GM19372 (cell line): ENCODE data around the gene TFB1M.
"Not testable (repeated sequence)": the region's sequence is repeated elsewhere in the genome, so short reads cannot be mapped to it uniquely, and the experiment has no call there.

Source experiments
- ATAC-seq: cut with Tn5 transposase; IDR thresholded peaks from one replicate; pipeline ENCODE4 v1.9.1; 2021; ENCODE audit warnings: mild to moderate bottlenecking, low read depth, moderate library complexity; ENCODE audit not compliant: unreplicated experiment

TFB1M gene

DNA sequence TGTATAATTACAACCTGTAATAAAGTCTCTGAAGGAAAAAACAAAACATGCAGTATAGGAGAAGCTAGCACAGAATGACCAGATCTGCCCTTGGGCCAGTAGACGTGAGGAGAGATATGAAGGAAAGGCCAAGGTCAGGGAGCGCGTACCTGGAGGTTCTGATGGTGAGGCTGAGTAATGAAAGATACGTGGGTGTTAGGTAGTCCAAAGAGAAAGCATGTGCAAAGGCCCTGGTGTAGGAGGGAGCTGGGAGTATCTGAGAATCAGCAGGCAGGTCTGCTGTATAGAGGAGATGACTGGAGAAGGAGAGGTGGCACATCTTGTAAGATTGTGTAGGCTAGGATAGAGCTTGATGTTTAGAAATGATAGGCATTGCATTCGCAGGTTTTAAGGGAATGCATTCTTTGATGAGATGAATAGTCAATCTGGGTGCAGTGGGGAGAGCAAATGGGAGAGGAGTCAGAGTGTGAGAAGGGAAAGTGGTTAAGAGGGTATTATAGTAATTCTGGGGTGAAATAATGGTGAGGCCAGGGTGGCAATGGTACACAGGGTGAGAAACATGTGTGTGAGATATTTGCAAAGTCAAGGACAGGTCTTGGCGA lies 15.9 kb upstream of the TFB1M start:
- ATAC-seq = no peak

DNA sequence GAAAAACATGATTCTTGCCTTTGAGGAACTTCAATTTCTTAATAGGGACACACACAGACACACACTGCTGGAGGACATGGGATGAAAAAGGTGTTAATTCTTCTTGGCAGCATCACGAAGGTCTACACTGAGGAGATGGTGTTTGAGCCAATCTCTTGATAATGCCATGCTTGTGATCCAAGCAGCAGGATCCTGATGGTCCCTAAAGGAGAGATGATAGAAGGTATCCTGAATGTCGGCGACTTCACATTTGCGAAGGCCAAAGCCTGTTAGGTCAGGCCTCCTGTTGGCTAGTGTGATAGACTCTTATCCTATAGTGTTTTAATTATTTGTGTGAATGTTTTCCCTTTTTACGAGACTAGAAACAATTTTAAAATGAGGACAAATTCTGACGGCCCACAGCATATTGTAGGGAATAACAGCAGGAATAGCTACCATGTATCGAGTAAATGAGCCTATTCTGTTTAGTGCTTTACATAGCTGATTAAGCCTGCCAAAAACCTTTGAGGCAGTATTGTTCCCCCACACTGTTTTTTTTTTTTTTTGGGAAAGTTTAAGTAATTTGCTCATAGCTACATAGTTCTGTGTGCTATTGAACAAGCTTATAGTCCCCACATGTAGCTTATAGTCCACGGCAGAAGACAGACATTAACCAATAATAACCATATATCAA lies 15.3 kb upstream of the TFB1M start:
- ATAC-seq = no peak

DNA sequence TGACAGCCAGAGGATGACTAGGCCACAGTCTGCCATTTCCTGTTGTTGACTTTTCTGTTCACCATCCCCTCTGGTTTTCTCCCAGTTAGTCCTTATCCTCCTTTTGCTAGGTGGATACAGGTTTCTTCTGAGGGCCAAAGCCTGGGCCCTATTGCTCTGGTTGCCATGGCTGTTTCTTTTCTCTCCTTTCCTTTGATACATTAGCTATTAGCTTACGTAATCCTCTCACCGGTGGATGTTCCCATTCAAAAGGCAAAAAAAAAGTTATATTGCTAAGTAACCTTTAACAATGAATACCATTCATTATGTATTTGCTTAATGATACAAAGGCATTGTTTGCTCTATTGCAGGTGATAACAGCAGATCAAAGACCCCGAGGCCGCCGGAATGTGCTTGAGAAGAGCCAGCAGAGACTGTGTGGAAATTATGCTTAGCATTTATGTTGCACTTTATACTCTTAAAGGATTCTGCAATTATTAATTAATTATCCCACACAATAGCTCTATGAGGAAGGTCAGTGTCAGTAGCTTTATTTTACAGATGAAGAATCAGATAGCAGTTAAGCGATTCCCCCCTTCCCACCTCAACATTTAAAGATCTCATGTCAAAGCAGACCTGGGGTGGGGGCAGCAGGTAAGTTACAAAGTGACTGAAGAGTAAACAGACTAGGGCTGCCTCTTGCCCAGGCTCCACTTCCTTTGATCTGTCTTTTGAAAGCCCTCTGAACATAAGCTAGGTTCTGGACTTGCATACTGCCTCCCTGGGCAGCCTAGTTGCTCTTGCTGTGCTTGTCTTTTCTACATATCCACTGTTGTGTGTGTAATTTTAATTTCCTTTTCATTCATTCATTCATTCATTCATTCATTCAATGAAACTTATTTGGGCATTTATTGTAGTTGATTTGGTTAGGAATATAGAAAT lies 14.5 kb upstream of the TFB1M start:
- ATAC-seq = no peak

DNA sequence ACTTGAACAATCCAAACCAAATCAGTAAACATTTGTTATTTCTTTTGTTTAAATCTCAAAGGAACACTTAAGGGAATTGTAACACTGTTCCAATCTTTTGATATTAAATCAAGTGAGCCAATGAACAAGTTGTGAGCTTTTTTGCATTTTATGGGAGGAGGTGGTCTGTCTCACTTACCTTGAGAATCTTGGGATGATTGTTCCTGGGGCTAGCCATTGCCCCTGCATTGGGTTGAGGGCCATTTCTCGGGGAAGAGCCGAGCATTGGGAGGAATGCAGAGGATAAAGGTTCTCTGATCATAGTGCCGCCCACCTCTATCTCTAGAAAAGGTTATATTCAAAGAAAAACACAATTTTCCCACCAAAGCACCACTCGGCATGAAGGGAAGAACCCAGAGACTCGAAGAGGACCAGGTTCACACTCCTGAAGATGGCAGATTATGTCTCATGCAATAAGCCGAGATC lies 13.8 kb upstream of the TFB1M start:
- no peak for ATAC-seq

DNA sequence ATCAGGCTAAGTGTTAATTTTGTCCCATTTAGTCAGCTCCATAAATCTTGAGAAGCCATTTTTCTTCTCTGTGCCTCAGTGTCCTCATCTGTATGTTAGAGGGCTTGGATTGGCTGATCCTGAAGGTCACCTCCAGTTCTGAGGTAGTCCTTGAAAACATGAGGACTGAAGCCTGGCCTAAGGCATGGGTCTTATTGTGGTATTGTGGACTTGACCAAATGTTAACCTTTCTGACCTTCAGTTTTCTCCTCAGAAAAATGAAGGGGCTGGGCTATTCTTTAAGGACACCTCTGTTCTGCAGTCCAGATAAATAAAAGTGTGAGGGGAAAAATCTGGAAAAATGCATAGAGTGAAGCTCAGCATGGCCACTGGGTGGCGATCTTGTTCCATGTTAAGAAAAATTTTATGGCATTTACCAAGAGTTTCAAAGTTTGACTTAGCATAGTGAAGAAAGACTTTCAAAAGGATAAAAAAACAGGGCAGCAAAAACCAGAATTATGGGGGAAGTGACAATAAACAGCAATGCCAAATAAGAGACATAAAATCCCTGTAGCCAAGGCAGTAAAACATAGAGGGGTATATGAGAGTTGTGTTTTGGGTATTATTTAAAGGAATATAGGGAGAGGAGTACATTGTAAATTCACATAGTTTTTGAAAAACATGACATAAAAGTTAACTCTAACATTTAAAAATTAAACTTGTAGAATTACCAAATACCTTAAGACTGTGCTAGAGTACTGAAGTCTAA lies 13.2 kb upstream of the TFB1M start:
- no peak for ATAC-seq

DNA sequence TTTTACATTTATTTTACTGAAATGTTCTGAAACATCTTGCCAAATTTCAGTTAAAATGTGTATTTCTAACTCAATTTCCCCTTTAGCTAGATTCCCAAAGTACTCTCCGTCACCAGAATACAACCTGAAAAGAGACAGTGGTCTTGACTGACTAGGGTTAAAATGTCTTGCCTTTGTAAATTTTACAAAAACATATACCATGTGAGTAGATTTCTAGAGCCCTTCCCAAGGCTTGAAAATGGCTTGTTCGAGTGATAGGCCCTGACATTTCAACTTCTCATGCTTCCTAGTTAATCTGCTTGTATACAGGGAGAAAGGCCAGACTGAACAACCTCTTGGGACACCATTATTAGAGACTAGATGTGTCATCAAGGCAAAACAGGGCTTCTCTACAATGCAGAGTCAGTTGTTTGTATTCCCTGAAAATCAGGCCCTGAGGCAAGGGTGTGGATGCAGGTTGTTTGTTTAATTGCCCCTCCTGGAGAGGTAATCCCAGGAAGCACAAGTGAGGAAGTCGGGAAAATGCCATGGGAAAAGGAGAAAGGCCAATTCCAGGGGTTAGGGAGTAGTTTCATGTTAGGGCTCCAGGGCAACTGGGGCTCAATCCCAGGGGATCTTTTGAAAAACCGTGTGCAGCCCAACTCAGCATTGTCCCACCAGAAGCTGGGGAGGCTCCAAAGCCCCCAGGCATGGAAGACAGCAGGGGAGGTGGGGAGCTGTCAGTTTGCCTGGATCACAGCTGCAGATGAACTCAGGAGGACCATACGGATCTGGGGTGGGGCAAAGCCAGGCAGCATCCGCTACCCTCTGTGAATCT lies 11.6 kb upstream of the TFB1M start:
- no peak for ATAC-seq

DNA sequence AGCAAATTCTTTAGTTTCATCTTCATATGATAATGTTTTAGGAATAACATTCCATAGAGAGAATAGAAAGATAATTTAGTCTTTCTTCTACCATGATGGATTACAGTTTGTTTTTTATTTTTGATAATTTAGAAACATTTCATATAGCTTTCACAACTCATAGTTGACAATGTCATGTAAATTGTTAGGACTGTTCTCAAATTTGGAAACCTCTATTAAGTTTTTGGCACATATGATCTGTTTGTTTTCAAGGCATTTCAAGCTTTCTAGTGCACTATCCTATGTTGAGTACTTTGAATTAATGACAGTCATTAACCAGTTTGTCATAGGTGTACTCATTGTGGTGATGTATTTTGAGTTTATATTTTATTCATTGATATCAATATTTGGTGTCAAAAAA lies 10.7 kb upstream of the TFB1M start:
- no peak for ATAC-seq

DNA sequence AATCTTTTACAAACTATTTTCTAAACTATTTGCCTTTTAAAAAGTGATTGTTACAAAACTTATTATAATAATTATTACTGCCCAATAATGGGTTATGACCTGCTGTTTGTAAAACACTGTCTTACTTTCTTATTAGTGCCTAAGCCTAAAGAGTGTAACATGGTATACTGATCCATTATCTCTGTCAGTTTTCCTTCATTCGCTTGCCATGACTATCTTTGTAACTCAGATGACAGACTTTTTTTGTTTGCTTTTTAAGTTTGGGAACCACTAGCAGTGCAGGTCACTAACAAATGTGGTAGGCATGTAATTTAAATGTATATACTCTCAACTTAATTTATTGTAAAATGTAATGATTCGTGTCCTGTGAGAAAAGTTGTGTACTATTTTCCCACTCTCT lies 9.9 kb upstream of the TFB1M start:
- ATAC-seq = no peak

DNA sequence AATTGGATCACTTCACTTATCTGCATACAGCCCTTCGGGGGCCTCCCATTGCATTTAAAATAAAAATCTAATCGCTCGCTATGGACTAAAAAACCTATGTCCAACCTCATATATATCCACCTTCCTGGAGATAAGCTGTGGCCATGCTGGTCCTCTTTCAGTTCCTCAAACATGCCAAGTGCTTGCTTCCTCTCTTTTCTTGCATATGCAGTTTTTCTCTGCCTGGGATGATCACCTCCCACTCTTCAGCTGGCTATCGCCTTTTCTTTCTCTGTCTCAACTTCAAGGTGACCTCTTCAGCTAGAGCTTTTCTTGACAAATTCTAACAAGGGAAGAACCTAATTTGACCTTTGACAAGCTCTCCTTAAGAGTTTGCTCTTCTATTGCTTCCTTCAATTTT lies 5.6 kb upstream of the TFB1M start:
- ATAC-seq = no peak

DNA sequence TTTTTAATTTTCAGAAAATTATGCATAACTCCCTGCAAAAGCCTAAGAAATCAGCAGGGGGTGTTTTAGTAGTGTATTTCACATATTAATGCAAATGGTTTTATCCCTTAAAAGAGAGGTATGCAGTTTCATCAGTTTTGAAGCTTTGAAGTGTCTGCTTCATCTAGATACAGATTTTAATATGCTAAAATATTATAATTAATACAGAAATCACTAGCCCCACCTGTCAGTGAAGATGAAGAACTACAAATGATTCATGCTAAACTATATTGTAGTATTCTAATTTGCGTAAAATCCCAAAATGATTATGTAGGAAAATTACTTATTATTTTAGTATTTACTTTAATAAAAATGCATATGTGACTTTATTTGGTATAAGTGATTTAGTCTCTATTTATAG lies 2.9 kb upstream of the TFB1M start:
- no peak for ATAC-seq

DNA sequence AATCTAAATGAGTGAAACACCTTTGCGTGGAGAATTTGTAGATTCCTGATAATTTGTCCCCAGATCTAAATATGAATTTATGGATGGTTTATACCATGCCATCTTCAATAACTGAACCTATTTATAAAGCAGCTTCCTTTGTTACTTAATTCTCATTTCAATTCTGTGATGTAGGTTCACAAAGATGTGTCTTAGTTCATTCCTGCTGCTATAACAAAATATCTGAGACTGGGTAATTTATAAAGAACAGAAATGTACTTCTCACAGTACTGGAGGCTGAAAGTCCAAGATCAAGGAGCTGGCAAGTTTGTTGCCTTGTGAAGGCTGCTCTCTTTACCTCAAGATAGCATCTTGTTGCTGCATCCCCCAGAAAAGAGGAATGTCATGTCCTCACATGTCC lies 2.1 kb upstream of the TFB1M start:
- no peak for ATAC-seq

DNA sequence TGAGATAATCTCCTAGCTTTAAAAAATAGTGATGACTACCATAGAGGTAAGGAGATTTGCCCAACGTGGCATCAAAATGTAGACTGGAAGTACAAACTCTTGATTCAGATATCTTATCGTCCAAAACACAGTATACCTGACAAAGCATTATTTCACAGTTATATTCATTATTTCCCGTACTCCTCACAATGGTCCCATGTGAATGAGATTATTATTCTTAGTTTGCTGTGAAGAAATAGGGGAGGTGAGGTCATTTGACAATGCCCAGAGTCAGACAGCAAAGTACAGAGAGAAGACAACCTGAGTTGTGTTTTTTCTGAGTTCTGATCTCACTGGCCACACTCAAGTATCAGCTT lies 1.2 kb upstream of the TFB1M start:
- ATAC-seq = no peak

DNA sequence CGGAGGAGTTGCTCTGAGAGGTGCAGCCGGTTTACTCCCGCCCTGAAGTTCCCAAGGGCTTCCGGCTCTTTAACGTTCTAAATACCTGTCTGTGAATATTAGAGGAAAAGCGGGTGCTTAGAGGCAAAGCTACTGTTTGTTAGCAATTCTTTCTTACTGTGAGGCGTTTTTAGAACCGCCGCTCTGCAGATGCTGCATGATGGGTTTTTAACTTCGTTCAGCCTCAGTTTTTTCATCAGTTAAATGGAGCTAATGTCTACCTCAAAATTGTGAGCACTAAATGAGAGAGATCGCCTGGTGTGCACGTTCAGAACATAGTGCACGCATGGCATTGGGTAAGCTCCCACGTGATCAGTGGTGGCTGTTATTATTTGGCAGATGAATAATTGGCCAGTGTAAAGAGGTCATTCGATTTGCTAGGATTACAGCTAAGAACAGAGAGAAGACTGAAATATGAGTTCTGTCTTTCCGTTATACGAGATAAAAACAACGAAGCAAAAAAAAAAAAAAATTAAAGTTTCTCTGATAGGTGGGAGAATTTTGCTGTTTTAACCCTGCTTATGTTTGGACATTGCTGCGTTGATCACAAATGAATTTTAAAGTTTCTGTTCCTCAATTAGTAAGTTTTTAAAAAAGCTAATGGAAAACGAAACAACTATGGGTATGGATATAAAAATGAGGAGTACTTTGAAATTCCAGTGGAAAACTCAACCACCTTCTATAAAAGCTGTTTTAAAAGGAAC lies 660 bp upstream of the TFB1M start:
- peak; percentile 56 for ATAC-seq

DNA sequence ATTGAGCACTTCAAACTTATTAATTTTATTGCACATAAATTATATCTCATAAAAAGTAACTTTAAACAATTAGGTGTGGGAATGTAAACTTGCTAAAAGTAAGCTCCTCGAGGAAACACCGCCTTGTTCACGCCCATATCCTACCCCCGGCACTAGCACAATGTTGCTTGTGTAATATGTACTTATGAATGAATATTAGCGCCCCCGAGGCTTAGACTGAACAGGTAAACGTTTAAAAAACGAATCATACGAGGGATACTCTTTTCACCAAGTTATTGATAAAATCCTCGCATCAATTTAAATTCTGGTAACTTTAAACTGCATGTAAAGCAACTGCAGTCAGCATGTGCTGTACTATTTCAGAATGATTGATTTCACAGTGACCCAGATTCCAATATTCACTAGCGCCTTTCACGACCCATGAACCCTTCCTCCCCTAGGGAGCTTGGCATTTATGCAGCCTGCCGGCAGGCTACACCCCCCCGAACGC lies 637 bp downstream of the TFB1M start:
- peak; percentile 3 for ATAC-seq

DNA sequence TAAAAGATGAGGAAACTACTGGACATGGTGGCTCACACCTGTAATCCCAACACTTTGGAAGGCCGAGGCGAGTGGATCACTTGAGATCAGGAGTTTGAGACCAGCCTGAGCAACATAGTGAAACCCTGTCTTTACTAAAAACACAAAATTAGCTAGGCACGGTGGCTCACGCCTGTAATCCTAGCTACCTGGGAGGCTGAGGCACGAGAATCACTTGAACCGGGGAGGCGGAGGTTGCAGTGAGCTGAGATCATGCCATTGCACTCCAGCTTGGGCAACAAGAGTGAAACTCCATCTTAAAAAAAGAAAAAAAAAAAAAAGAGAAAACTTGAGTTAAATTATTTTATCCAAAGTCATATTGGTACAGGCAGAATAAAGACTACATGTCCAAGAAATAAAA lies 1.3 kb downstream of the TFB1M start:
- not testable (repeated sequence) for ATAC-seq

DNA sequence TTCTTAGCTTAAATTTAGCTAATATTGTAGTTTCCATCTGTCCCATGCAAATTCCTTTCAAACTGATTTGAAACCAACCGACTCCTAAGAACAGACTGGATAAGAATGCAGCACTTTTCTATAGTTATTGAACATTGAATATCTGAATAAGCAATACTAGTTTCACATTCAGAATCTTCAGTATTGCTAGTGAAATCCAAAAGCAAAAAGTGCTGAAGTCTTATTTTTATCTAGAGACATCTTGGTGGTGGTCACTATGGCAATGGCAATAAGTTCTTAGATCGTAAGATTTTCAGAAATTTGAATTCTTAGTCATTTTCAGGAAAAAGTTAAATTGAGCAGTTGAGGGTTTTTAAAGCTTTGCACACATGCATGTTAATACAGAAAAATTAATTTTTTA lies 2.7 kb downstream of the TFB1M start:
- no peak for ATAC-seq

DNA sequence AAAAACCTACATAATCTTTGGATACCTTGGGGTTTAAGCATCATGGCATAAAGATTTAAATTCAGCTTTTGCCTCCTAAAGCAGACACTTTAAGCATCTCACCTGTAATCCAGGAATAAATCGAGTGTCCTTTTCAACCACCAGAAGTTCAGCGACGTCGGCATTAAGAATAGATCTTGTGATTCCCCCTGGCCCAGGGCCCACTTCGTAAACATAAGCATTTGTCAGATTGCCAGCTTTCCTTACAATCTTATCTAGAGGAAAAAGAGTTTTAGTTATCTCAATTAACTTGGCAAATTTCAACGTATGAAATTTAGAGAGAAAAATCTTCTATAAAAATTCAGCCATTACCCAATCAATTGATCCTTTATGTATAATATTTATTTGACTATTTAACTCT lies 3.2 kb downstream of the TFB1M start:
- ATAC-seq = no peak

DNA sequence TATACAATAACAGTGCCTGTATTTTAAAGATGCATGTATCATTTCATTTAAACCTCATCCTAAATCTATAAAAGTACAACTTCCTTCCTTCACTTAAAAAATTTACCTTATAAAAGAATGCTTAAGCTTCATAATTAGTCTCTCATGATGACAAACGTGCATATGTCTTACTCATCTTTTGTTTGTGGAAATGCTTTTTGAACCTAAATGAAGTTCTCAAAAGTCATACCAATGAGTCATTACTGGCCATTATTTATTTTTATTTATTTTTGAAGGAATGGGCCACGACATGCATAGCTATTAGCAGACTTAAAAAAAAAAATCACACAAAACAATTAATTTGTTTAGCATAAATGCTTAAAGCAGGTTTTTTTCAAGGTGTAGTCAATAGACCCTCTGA lies 3.7 kb downstream of the TFB1M start:
- no peak for ATAC-seq

DNA sequence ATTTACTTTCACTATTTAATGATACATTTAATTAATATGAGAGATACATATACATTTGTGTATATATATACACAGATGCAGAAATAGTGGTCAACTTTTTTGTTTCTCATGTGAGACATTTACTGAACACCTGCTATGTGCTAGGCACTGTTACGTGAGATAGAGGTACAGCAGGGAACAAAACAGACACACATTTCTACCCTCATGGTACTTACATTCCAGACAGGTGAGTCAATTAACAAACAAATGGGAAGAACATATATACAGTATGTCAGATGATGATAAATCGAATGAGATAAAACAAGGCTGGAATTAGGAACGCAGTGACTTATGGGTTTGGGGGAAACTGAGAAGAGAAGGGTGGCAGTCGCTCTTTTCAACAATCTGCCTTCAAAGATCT lies 5.1 kb downstream of the TFB1M start:
- no peak for ATAC-seq
